ENCODE measurements around the gene IRAK1.

DNA sequence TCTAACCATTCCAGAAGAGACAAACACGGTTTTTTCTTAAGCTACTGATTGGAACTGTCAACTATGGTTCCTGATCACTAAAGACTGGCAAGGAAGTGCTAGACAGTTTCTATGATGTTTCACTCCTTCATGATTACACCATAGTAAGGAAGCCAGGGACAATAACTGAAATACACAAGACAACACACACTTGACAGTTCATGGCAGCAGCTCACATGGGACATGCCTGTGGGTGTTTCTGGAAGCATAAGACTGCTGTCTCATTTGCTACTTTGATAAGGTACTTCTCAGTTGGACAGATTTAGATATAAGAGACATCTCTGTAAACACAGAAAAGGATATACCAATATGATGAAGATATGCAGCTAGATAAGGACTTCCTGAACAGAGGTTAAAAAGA is 8.3 kb upstream of the IRAK1 start:
- TF ChIP-seq, protein P1, sequence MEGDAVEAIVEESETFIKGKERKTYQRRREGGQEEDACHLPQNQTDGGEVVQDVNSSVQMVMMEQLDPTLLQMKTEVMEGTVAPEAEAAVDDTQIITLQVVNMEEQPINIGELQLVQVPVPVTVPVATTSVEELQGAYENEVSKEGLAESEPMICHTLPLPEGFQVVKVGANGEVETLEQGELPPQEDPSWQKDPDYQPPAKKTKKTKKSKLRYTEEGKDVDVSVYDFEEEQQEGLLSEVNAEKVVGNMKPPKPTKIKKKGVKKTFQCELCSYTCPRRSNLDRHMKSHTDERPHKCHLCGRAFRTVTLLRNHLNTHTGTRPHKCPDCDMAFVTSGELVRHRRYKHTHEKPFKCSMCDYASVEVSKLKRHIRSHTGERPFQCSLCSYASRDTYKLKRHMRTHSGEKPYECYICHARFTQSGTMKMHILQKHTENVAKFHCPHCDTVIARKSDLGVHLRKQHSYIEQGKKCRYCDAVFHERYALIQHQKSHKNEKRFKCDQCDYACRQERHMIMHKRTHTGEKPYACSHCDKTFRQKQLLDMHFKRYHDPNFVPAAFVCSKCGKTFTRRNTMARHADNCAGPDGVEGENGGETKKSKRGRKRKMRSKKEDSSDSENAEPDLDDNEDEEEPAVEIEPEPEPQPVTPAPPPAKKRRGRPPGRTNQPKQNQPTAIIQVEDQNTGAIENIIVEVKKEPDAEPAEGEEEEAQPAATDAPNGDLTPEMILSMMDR (IDR thresholded peaks at IDR 0.05; ENCODE audit: poor library complexity, severe bottlenecking): no peak
- TF ChIP-seq EP300 (conservative IDR thresholded peaks at IDR 0.05; ENCODE audit: poor library complexity, severe bottlenecking) (no peak), POLR2AphosphoS5 (IDR thresholded peaks at IDR 0.05) (no peak), SMC3 (conservative IDR thresholded peaks at IDR 0.05; ENCODE audit: poor library complexity) (no peak), EZH2 (IDR thresholded peaks at IDR 0.05; ENCODE audit: borderline replicate concordance, insufficient read depth, low read length, poor library complexity, severe bottlenecking) (no peak), RAD21 (conservative IDR thresholded peaks at IDR 0.05) (no peak)
- TF ChIP-seq, protein P2, sequence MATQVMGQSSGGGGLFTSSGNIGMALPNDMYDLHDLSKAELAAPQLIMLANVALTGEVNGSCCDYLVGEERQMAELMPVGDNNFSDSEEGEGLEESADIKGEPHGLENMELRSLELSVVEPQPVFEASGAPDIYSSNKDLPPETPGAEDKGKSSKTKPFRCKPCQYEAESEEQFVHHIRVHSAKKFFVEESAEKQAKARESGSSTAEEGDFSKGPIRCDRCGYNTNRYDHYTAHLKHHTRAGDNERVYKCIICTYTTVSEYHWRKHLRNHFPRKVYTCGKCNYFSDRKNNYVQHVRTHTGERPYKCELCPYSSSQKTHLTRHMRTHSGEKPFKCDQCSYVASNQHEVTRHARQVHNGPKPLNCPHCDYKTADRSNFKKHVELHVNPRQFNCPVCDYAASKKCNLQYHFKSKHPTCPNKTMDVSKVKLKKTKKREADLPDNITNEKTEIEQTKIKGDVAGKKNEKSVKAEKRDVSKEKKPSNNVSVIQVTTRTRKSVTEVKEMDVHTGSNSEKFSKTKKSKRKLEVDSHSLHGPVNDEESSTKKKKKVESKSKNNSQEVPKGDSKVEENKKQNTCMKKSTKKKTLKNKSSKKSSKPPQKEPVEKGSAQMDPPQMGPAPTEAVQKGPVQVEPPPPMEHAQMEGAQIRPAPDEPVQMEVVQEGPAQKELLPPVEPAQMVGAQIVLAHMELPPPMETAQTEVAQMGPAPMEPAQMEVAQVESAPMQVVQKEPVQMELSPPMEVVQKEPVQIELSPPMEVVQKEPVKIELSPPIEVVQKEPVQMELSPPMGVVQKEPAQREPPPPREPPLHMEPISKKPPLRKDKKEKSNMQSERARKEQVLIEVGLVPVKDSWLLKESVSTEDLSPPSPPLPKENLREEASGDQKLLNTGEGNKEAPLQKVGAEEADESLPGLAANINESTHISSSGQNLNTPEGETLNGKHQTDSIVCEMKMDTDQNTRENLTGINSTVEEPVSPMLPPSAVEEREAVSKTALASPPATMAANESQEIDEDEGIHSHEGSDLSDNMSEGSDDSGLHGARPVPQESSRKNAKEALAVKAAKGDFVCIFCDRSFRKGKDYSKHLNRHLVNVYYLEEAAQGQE (IDR thresholded peaks at IDR 0.05; ENCODE audit: borderline replicate concordance): no peak
